KOPT-K1 (cell line): Measurements from ENCODE around the gene CLIC3.

Experiments used
- H3K27ac ChIP-seq: fragments of 200-600 bp; sonication (generic); 2 replicates; pipeline ENCODE4 v1.5.1; 2016; ENCODE audit warnings: antibody characterized with exemption, mild to moderate bottlenecking, low read depth, low read length; ENCODE audit not compliant: poor library complexity, severe bottlenecking
- H3K36me3 ChIP-seq: fragments of 200-600 bp; sonication (generic); 2 replicates; pipeline ENCODE4 v1.5.1; 2017; ENCODE audit warnings: antibody characterized with exemption, mild to moderate bottlenecking, low read length, moderate library complexity; ENCODE audit not compliant: insufficient read depth
- H3K9me3 ChIP-seq: fragments of 200-600 bp; sonication (generic); 2 replicates; pipeline ENCODE4 v1.5.1; 2017; ENCODE audit warnings: antibody characterized with exemption, low read length, mild to moderate bottlenecking; ENCODE audit not compliant: insufficient read depth, poor library complexity, severe bottlenecking

CLIC3 gene

DNA sequence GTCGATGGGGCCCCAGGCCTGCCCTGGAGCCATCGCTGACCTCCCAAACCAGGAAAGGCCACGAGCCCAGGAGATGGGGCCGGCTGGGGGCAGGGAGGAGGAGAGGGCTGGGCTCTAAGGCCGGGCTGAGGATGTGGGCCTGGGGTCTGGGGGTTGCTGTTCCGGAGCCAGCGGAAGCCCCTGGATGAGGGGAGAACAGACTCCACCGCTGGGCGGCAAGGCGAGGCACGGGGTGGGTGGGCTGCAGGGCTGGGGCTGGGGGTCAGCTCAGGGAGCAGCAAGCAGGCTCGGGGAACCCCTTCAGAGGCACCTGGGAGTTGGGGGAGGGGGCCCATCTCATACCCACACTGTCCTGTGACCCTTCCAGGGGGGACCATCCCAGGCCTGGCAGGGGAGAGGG is 32.6 kb downstream of the CLIC3 start:
- H3K9me3 ChIP-seq: no peaks in the 10 kb centered on the region
- no peak overlapping the region for H3K27ac ChIP-seq
- no peaks in the 10 kb centered on the region for H3K36me3 ChIP-seq

DNA sequence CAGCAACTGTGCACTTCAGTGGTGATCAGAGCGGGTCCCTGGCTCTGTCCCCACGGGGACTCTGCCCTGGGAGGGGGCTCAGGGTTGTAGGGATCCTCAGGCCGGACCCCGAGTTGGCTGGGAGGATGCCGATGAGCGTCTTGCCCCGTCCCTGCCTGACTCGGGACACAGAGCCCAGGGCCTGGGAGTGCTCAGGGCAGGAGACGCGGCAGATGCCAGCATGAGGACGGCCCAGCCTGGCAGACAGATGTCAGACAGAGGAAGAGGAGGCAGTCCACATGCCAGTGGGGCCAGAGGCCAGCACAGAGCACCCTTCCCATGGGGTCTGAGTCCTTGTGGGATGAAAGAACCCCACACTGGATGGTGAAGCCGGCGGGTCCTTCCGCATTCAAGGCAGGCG is 33.0 kb downstream of the CLIC3 start:
- no peaks in the 10 kb centered on the region for H3K9me3 ChIP-seq
- H3K36me3 ChIP-seq: no peaks in the 10 kb centered on the region
- H3K27ac ChIP-seq: no peak overlapping the region

DNA sequence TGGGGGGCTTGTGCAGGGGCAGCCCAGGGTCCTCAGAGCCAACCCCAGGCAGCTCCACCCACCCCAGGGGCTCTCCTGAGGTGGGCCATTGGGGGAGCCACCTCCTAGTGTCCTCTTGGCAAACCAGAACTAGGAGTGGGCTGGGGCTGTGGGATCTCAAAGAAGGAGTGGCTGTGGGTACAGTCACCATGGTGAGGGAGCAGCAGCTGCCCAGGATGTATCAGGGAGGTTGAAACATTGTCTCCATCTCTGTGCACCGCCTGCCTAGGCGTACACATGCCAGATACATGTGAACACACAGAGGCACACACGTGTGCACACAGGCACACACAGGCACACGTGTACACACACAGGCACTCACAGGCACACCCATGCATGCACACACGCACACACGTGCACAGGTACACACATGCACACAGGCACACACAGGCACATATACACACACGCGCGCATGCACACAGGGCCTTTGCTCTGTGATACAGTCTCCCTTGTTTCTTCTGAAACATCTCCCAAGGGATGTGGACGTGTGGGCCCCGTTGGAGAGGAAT is 33.6 kb downstream of the CLIC3 start:
- no peaks in the 10 kb centered on the region for H3K9me3 ChIP-seq
- H3K36me3 ChIP-seq: no peaks in the 10 kb centered on the region
- no peak overlapping the region for H3K27ac ChIP-seq

DNA sequence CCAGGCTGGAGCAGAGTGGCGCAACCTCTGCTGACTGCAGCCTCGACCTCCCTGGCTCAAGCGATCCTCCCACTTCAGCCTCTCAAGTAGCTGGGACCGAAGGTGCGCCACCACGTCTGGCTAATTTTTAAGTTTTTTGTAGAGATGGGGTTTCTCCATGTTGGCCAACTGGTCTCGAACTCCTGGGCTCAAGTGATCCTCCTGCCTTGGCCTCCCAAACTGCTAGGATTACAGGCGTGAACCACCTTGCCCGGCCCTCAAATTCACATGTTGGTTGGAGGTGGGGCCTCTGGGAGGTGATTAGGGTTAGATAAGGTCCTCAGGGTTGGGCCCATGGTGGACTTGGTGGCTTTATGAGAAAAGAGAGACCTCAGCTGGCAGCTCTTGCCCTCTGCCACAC is 34.2 kb downstream of the CLIC3 start:
- Histone ChIP-seq H3K27ac (no peak overlapping the region), H3K36me3 (no peaks in the 10 kb centered on the region), H3K9me3 (no peaks in the 10 kb centered on the region)

DNA sequence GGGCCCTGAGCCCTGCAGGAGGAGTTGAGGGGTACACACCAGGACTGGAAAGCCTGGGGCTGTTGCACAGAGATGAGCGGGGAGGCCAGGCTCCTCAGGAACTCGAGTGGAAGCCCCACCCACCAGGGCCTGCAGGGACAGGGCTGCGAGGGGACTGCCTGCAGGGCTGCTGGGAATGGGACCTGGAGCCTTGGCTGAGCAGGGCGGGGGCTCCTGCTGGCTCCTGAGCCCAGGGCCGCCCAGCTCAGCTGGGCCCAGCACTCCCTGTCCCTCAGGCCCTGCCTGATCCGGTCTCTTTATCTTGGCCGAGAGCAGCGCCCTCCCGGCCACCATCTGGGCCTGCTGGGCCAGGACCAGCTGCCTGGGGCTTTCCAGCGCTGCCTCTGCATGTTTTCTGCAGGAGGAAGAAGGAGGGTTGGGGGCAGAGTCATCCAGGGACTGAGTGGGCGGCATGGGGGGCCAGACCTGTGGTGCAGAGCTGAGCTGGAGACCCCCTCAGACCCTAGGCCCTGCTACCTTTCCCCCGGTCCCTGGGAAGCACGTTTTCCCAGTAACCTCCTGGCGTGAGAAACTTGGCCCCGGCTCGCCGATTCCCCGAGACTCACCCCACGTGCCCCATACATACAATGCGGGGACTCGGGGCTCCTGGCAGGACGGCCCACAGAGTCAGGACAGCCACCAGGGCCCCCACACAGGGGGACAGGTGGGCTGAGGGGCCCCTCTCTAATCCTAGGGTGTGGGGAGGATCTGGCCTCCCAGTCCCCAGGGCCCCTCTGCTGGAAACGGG is 34.9 kb downstream of the CLIC3 start:
- Histone ChIP-seq H3K36me3 (no peaks in the 10 kb centered on the region), H3K9me3 (no peaks in the 10 kb centered on the region), H3K27ac (no peak overlapping the region)

DNA sequence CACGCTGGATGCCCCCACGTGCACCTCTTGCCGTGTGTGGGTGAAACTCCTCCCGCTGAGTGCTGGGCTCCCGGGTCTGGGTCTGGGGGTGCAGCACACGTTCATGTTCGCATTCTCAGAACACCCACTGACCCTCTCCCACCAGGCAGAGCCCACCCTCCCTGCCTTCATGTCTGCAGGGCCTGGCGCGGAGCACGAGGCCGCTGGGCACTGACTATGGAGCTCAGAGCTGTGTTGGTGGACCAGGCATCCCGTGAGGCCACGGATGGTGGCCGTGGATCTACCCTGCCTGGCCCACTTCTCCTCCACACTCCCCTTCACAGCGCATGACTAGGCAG is 35.5 kb downstream of the CLIC3 start:
- H3K9me3 ChIP-seq: no peaks in the 10 kb centered on the region
- no peak overlapping the region for H3K27ac ChIP-seq
- no peaks in the 10 kb centered on the region for H3K36me3 ChIP-seq

DNA sequence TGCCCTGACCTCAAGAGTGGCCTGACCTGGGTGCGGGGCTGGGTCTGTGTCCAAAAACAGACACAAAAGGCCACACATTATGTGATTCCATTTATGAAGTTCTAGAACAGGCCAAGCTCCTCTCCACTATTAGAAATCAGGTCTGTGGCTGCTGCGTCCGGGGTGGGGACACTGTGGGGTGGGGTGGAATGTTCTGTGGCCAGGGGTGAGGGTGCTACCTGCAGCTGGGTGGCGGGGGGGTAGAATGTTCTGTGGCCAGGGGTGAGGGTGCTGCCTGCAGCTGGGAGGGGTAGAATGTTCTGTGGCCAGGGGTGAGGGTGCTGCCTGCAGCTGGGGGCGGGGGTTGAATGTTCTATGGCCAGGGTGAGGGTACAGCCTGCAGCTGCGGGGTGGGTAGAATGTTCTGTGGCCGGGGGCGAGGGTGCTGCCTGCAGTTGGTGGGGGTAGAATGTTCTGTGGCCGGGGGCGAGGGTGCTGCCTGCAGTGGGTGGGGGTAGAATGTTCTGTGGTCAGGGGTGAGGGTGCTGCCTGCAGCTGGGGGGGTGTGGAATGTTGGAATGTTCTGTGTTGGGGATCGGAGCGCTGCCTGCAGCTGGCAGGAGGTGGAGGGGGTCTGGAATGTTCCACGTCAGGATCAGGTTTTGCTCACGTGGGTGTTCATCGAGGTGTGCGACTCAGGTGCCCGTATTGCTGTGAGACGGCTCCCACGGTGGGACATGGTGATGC is 36.0 kb downstream of the CLIC3 start:
- H3K36me3 ChIP-seq: no peaks in the 10 kb centered on the region
- H3K9me3 ChIP-seq: no peaks in the 10 kb centered on the region
- H3K27ac ChIP-seq: no peak overlapping the region

DNA sequence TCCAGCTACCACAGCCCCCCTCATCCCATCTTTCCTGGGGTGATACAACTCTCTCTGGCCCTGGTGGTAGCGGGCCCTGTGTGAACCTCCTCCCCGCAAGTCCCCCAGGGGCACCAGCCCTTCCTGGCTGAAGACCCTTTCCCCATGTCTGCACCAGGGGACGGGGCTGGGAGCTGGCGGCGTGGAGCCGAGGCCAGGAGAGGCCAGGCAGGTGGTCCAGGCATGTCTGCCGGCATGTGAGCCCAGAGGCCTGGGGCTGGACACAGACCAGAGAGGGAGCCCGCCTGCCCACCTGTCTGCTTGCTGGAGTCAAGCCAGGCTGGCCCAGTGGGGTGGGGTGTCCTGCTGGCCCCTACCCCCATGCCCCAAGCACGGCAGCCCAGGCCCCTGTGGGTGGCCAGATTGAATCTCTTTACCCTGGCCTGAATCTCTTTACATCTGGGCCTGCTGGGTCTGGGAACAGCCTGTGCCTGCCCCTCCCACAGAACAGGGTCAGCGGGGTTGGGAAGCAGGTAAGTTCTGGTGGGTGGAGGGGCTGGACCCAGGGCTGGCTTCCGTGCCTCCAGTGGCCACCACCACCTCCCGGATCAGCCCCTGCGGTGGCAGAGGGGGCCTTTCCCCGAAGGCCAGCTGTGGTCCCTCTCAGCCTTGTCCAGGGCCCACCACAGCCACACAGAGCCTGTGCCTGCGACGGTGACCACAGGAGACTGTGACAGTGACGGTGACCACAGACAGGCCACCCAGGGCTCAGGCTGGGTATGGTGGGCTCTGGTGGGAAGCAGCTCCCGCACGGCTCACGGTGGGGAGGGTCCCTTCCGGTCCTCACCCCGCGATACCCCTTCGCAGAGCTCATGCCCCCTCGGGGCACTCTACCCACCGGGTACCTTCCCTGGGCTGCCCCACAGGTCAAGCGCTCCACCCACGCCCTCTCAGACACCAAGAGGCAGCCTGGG is 37.2 kb downstream of the CLIC3 start:
- Histone ChIP-seq H3K36me3 (no peaks in the 10 kb centered on the region), H3K27ac (no peak overlapping the region), H3K9me3 (no peaks in the 10 kb centered on the region)

DNA sequence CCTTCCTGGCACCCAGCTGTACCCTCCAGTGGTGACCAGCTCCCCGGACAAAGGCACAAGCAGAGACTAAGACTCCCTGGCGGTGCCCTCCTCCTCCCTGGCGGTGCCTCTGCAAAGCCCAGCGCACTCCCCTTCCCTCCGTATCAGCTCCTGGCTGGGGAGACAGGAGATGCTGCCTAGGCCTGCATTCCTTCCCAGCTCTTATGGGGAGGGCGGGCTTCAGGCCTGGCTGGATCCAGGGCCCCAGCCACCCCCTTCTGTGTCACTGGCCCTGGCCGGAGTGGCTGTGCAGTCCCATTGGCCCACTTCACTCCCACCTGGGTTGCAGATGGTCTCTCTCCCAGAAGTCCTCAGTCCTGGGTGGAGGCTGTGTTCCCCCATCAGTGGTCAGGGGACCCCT is 37.9 kb downstream of the CLIC3 start:
- Histone ChIP-seq H3K27ac (no peak overlapping the region), H3K36me3 (no peaks in the 10 kb centered on the region), H3K9me3 (no peaks in the 10 kb centered on the region)

DNA sequence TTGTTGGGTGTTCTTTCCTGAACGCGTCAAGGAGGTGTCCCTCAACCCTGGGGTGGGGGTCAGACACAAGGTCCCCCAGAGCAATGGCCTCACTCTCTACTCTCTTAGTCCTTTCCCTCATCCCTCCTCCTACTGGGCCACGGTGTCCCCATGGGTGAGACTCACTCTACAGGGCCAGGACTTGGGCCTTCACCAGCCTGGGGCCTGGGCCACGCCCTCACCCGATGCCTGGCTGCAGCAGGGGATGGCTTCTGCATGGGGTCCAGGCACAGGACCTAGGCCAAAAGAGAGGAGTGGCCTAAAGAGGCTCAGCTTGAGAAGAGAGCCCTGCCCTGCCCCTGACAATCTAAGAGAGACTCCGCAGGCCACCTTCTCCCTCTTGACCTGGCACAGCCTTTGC is 38.5 kb downstream of the CLIC3 start:
- H3K27ac ChIP-seq: no peak overlapping the region
- H3K36me3 ChIP-seq: no peaks in the 10 kb centered on the region
- no peaks in the 10 kb centered on the region for H3K9me3 ChIP-seq

DNA sequence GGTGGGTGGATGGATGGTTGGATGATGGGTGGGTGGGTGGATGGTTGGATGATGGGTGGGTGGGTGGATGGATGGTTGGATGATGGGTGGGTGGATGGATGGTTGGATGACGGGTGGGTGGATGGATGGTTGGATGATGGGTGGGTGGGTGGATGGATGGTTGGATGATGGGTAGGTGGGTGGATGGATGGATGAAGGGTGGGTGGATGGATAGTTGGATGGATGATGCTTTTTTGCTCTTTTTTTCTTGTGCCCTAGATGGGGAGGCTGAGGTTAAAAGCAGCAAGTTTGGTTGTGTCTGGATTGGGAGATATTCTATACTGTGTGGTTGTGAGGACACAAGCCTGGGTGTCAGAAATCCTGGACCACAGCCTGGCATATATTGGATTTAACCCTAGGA is 38.9 kb downstream of the CLIC3 start:
- Histone ChIP-seq H3K27ac (no peak overlapping the region), H3K36me3 (no peaks in the 10 kb centered on the region), H3K9me3 (no peaks in the 10 kb centered on the region)

DNA sequence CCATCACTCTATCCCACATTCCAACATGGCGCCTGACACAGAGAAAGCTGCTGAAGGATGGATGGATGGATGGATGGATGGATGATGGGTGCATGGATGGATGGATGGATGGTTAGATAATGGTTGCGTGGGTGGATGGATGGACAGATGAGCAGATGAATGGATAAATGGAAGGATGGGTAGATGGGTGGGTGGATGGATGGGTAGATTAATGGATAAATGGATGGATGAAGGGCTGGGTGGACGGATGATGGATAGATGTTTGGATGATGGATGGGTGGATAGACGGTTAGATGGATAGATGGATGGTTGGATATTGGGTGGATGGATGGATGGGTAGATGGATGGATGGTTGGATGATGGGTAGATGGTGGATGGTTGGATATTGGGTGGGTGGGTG is 39.8 kb downstream of the CLIC3 start:
- Histone ChIP-seq H3K36me3 (no peaks in the 10 kb centered on the region), H3K9me3 (no peaks in the 10 kb centered on the region), H3K27ac (no peak overlapping the region)

DNA sequence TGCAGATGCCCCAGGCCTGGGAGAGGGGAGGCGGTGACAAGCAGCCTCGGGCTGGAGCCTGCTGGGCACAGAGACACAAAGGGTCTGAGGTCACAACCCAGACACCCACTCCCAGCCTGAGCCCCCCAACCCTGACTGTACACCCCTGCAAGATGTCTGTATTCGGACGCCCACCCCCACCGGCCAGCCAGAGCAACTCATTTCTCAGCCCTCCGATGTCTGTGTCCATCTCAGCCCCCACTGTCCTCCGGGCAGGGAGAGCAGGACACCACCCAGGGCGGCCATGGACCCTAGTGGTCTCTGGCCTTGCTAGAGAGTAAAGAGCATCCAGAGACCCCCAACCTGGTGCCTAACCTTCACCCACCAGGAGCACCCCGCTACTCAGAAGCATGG is 40.4 kb downstream of the CLIC3 start:
- H3K27ac ChIP-seq: no peak overlapping the region
- H3K9me3 ChIP-seq: no peaks in the 10 kb centered on the region
- H3K36me3 ChIP-seq: no peaks in the 10 kb centered on the region

DNA sequence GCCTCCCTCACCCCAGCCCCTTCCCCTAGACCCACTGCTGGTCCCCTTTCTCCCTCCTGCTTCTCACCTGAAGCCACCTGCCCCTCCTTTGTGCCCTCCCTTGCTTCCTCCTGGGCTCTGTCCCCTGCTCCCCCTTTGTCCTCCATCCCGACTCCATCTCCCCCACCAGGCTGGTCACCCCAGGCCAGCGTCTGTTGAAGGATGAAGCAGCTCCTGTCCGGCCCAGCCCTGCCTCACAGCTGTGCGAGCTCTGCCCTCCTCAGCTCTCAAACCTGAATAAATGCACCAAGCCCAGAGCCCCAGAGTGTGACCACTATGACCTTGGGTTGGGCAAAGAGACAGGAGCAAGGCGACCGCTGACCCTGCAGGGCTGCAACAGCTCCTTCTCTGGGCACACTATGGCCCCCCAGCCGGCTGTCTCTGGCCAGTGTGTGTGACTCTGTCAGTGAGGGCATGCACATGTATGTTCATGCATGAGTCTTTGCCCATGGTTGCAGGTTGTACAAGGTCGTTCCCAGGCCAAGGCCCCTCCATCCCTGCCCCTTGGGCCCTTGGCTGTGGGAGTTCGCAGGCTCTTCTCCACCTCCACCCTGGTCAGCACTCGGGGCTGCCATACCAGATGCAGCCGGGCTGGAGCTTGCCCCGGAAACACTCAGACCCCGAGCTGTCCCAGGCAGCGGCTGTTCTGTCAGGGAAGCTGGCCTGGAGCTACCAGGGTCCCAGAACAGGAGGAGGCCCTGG is 41.0 kb downstream of the CLIC3 start:
- Histone ChIP-seq H3K36me3 (no peaks in the 10 kb centered on the region), H3K27ac (no peak overlapping the region), H3K9me3 (no peaks in the 10 kb centered on the region)
